ENCODE data around the gene LGI2. TPM values are rescaled to one million over a fixed set of nuclear protein-coding genes. Genes with fewer than 3 reads are reported as not detected.

The LGI2 gene
- total RNA-seq, 3 donors from 2014 or later = 0.33 to 2.2 (median 1.2) TPM

- H3K27me3 ChIP-seq = no peaks in the 10 kb centered on the region
- no peak for DNase-seq (ENCODE audit: low spot score in 2 of 2)
Measured at GRCh38 chr4:25050370-25051078, 19.8 kb upstream of the LGI2 start.

DNA sequence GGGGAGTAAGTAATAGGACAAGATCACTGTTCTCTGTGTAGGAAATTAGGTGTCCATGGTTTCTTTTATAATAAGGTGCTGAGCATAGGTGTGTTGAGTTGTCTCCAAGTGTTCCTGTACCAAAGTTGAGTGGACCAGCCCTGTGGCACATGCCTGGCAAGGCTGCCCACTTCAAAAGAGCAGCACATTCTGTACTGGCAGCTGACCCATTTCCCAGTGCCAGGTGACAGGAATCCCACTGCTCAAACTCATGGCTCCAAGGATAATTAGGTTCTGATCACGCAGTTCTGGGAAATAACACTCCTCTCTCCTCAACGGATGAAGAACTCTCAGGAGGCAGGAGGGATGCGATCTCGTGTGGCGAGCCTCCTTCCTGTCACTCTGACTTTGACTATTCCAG is 12.8 kb upstream of the LGI2 start:
- Histone ChIP-seq H3K4me1 (no peaks in the 10 kb centered on the region), H3K4me3 (no peak overlapping the region), H3K9me3 (no peaks in the 10 kb centered on the region), H3K27ac (no peak overlapping the region), H3K36me3 (no peaks in the 10 kb centered on the region), H3K27me3 (no peaks in the 10 kb centered on the region)
- intact Hi-C loops (cut with DNase I; ENCODE audit: low total_unique reads) = no loop called here
- no peak for DNase-seq (ENCODE audit: low spot score in 2 of 2)
- TF ChIP-seq CTCF (IDR thresholded peaks at IDR 0.05) (no peak), POLR2AphosphoS5 (IDR thresholded peaks at IDR 0.05) (no peak), POLR2A (IDR thresholded peaks at IDR 0.05) (no peak)

More at GRCh38 chr4:25050370-25051078, 19.8 kb upstream of the LGI2 start:
- Histone ChIP-seq H3K4me3 (no peak overlapping the region), H3K36me3 (no peaks in the 10 kb centered on the region), H3K9me3 (no peaks in the 10 kb centered on the region), H3K27ac (no peak overlapping the region), H3K4me1 (no peaks in the 10 kb centered on the region)
- intact Hi-C loops (cut with DNase I; ENCODE audit: low total_unique reads) = no loop called here
- TF ChIP-seq POLR2A (IDR thresholded peaks at IDR 0.05) (no peak), CTCF (IDR thresholded peaks at IDR 0.05) (no peak), POLR2AphosphoS5 (IDR thresholded peaks at IDR 0.05) (no peak)

GRCh38 chr4:25033526-25033925 is 2.8 kb upstream of the LGI2 start:
- intact Hi-C loops (cut with DNase I; ENCODE audit: low total_unique reads) = no loop called here
- DNase-seq (ENCODE audit: low spot score in 2 of 2) = no peak
- no peak overlapping the region for H3K4me3 ChIP-seq
- no peaks in the 10 kb centered on the region for H3K36me3 ChIP-seq
- no peaks in the 10 kb centered on the region for H3K9me3 ChIP-seq
- H3K4me1 ChIP-seq = peaks cover 0 to 5% of the 10 kb centered on the region in 2 donors
- TF ChIP-seq POLR2A (IDR thresholded peaks at IDR 0.05) (no peak), POLR2AphosphoS5 (IDR thresholded peaks at IDR 0.05) (no peak), CTCF (IDR thresholded peaks at IDR 0.05) (no peak)
- no peak overlapping the region for H3K27ac ChIP-seq
- peaks cover 0 to 16% of the 10 kb centered on the region in 2 donors for H3K27me3 ChIP-seq

GRCh38 chr4:25032126-25032525 is 1.4 kb upstream of the LGI2 start:
- no peak overlapping the region for H3K27ac ChIP-seq
- DNase-seq (ENCODE audit: low spot score in 2 of 2) = no peak
- H3K4me1 ChIP-seq = peaks cover 0 to 5% of the 10 kb centered on the region in 2 donors
- TF ChIP-seq POLR2A (IDR thresholded peaks at IDR 0.05) = no peak
- no peak for TF ChIP-seq CTCF (IDR thresholded peaks at IDR 0.05)
- no peak for TF ChIP-seq POLR2AphosphoS5 (IDR thresholded peaks at IDR 0.05)
- H3K36me3 ChIP-seq = no peaks in the 10 kb centered on the region
- intact Hi-C loops (cut with DNase I; ENCODE audit: low total_unique reads) = no loop called here
- peaks cover 0 to 20% of the 10 kb centered on the region in 2 donors for H3K27me3 ChIP-seq
- H3K4me3 ChIP-seq = no peak overlapping the region
- H3K9me3 ChIP-seq = no peaks in the 10 kb centered on the region

DNA sequence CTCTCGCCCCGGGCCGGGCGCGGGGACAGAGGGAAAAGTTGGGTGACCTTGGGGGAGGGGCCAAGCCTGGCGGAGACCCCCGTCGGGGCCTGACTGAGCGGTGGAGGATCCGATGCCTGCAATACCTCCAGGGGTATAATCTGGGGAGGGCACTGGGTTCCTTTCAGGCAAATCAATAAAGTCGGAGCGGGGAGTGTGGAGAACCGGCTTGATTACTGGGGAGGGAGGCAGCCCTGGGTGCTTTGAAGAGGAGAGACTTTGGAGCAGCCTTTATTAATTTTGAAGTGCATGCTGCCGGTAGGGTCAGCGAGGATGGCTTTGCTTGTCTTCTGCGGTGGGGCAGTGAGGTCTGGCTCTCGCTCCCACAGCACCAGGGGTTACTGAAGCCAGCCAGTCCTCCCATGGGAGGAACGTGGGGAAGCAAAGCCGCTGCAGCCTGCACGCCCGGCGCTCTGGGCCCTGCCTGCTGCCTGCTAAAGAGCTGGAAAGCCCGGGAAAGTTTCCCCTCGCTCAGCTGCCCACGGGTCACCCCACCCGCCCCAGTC is 403 bp upstream of the LGI2 start:
- DNase-seq (ENCODE audit: low spot score in 2 of 2) = no peak
- Histone ChIP-seq H3K4me3 (peak overlapping the region; percentile 51 to 79 (median 57)), H3K36me3 (no peaks in the 10 kb centered on the region), H3K27ac (no peak overlapping the region), H3K27me3 (peaks cover 0 to 20% of the 10 kb centered on the region in 2 donors), H3K4me1 (peaks cover 0 to 5% of the 10 kb centered on the region in 2 donors), H3K9me3 (no peaks in the 10 kb centered on the region)
- TF ChIP-seq CTCF (IDR thresholded peaks at IDR 0.05) (no peak), POLR2AphosphoS5 (IDR thresholded peaks at IDR 0.05) (no peak), POLR2A (IDR thresholded peaks at IDR 0.05) (no peak)
- intact Hi-C loops (cut with DNase I; ENCODE audit: low total_unique reads) = no loop called here

Measured in breast epithelium (tissue), 4 donors.